Myocyte (in vitro differentiated cells): ENCODE results near the gene TMEM88. TPM values are rescaled to one million over a fixed set of nuclear protein-coding genes. Genes with fewer than 3 reads are reported as not detected.
A peak's percentile ranks its signal among the peaks of the same experiment; 100 is the strongest.

ENCODE experiments used
- DNase-seq: peaks from one replicate; pipeline ENCODE4 v3.0.0-alpha.2; 2012; ENCODE audit warnings: low read depth
- total RNA-seq: library from RNA; depleted of rRNA; stranded (reverse); fragments of >200 nt; gene quantifications from 2 replicates; pipeline ENCODE4 v1.2.3, GENCODE V29; 2014

The TMEM88 gene
- total RNA-seq, 1 donor from 2014 or later, result 0.72 TPM

- no peak for DNase-seq
These were observed 21.7 kb upstream of the TMEM88 start for GRCh38 chr17:7833011-7833794.

GRCh38 chr17:7833795-7834541 lies 20.9 kb upstream of the TMEM88 start, which contains the start of gene KDM6B:
KDM6B (plus strand) TSS chr17:7834217; CDS start chr17:7845555, 11,338 bp downstream.
- peak; percentile 92 for DNase-seq

GRCh38 chr17:7834542-7834956 lies 20.3 kb upstream of the TMEM88 start:
- peak; percentile 45 for DNase-seq

GRCh38 chr17:7834957-7835813 lies 19.7 kb upstream of the TMEM88 start:
- peak; percentile 99 for DNase-seq

GRCh38 chr17:7835814-7836595 lies 18.9 kb upstream of the TMEM88 start:
- DNase-seq, result peak; percentile 83

- peak; percentile 97 for DNase-seq
These were observed 18.1 kb upstream of the TMEM88 start for GRCh38 chr17:7836596-7837407.

GRCh38 chr17:7837408-7838088 lies 17.3 kb upstream of the TMEM88 start:
- no peak for DNase-seq

GRCh38 chr17:7838090-7839075 lies 16.5 kb upstream of the TMEM88 start:
- peak; percentile 86 for DNase-seq

- DNase-seq, result no peak
These were observed 15.5 kb upstream of the TMEM88 start for GRCh38 chr17:7839190-7839875.

- no peak for DNase-seq
These were observed 15.0 kb upstream of the TMEM88 start for GRCh38 chr17:7839876-7840261.

GRCh38 chr17:7840441-7840840 lies 14.4 kb upstream of the TMEM88 start:
- DNase-seq, result no peak

GRCh38 chr17:7840875-7841274 lies 14.0 kb upstream of the TMEM88 start:
- no peak for DNase-seq

- DNase-seq, result peak; percentile 91
These were observed 13.4 kb upstream of the TMEM88 start for GRCh38 chr17:7841396-7841914.

GRCh38 chr17:7841915-7842379 lies 12.9 kb upstream of the TMEM88 start:
- peak; percentile 93 for DNase-seq

GRCh38 chr17:7842380-7843256 lies 12.2 kb upstream of the TMEM88 start:
- peak; percentile 92 for DNase-seq

- DNase-seq, result peak; percentile 54
These were observed 11.7 kb upstream of the TMEM88 start for GRCh38 chr17:7843257-7843535.
